IMR-90 (cell line): ENCODE measurements around the gene B9D1. TPM values are rescaled to one million over a fixed set of nuclear protein-coding genes. Genes with fewer than 3 reads are reported as not detected.

ENCODE experiments used
- ATAC-seq: fragments of 200-7000 bp; cut with Tn5 transposase; 2 replicates; pipeline ENCODE4 v1.9.1; 2020; ENCODE audit warnings: low read depth, mild to moderate bottlenecking, moderate library complexity
- BruUV-seq: library from RNA; stranded (reverse); fragments of 400-500 nt; replicated peaks from 2 replicates; lab custom pipeline; 2021; lab: Mats Ljungman, UMichigan
- CTCF ChIA-PET: fragments of 300-600 bp; formaldehyde crosslinking; extraction: SDS; loops from one replicate; lab custom pipeline; 2021; ENCODE audit warnings: antibody characterized with exemption; lab: Yijun Ruan, JAX
- POLR2A ChIA-PET: fragments of 300-600 bp; sonication (Branson Sonifier 250); formaldehyde crosslinking; loops from one replicate; lab custom pipeline; 2022; ENCODE audit warnings: antibody characterized with exemption; ENCODE audit not compliant: unreplicated experiment; lab: Charles Lee
- DNase-seq: peaks from one replicate; pipeline ENCODE4 v3.0.0; 2013
- H2AFZ ChIP-seq: replicated peaks from 2 replicates; pipeline ENCODE3; 2013; ENCODE audit warnings: low read length, mild to moderate bottlenecking; ENCODE audit not compliant: poor library complexity
- H2AK5ac ChIP-seq: 2 replicates; pipeline ENCODE4 v1.6.1; 2013; ENCODE audit warnings: low read depth, low read length, inconsistent platforms
- H2AK9ac ChIP-seq: replicated peaks from 2 replicates; pipeline ENCODE3; 2013; ENCODE audit warnings: mild to moderate bottlenecking, low read depth, low read length, moderate library complexity; ENCODE audit not compliant: poor library complexity
- H2BK120ac ChIP-seq: 2 replicates; pipeline ENCODE4 v1.6.1; 2013; ENCODE audit warnings: low read depth, low read length, inconsistent platforms
- H2BK15ac ChIP-seq: 3 replicates; pipeline ENCODE4 v1.6.1; 2013; ENCODE audit warnings: low read depth, low read length, inconsistent platforms
- H2BK20ac ChIP-seq: 2 replicates; pipeline ENCODE4 v1.6.1; 2013; ENCODE audit warnings: low read depth, mild to moderate bottlenecking, inconsistent platforms, low read length, moderate library complexity
- H2BK5ac ChIP-seq: 2 replicates; pipeline ENCODE4 v1.6.1; 2013; ENCODE audit warnings: mild to moderate bottlenecking, low read depth, low read length, inconsistent platforms; ENCODE audit not compliant: poor library complexity, severe bottlenecking
- H3K14ac ChIP-seq: replicated peaks from 2 replicates; pipeline ENCODE4 v1.6.1; 2013; ENCODE audit warnings: low read depth, low read length, inconsistent platforms
- H3K18ac ChIP-seq: 2 replicates; pipeline ENCODE4 v1.6.1; 2013; ENCODE audit warnings: low read depth, low read length, control low read depth
- H3K23ac ChIP-seq: 2 replicates; pipeline ENCODE4 v1.6.1; 2013; ENCODE audit warnings: low read depth, low read length, inconsistent platforms
- H3K27ac ChIP-seq: 2 replicates; pipeline ENCODE4 v1.5.1; 2013; ENCODE audit warnings: mild to moderate bottlenecking, control low read depth, low read length; ENCODE audit not compliant: insufficient read depth
- H3K27me3 ChIP-seq: 2 replicates; pipeline ENCODE4 v1.6.1; 2013; ENCODE audit warnings: low read length; ENCODE audit not compliant: control insufficient read depth, insufficient read depth
- H3K36me3 ChIP-seq: 2 replicates; pipeline ENCODE4 v1.6.1; 2013; ENCODE audit warnings: low read length, mixed read lengths; ENCODE audit not compliant: control insufficient read depth, insufficient read depth
- H3K4ac ChIP-seq: 2 replicates; pipeline ENCODE4 v1.6.1; 2013; ENCODE audit warnings: low read depth, low read length, inconsistent platforms
- H3K4me1 ChIP-seq: 2 replicates; pipeline ENCODE4 v1.6.1; 2013; ENCODE audit warnings: low read length, mixed read lengths; ENCODE audit not compliant: control insufficient read depth, insufficient read depth
- H3K4me2 ChIP-seq: 2 replicates; pipeline ENCODE4 v1.6.1; 2013; ENCODE audit warnings: low read depth, mild to moderate bottlenecking, control low read depth, low read length, moderate library complexity
- H3K4me3 ChIP-seq: 2 replicates; pipeline ENCODE4 v1.5.1; 2013; ENCODE audit warnings: low read depth, mild to moderate bottlenecking, control low read depth, low read length, moderate library complexity; ENCODE audit not compliant: insufficient read depth
- H3K56ac ChIP-seq: 2 replicates; pipeline ENCODE4 v1.6.1; 2013; ENCODE audit warnings: low read length, inconsistent platforms; ENCODE audit not compliant: insufficient read depth; ENCODE audit errors: extremely low read depth
- H3K79me1 ChIP-seq, 2 experiments: 2 replicates each; pipeline ENCODE4 v1.6.1; 2013; ENCODE audit warnings: low read length in 2 of 2, inconsistent platforms in 1 of 2, low read depth in 1 of 2
- H3K9ac ChIP-seq: 2 replicates; pipeline ENCODE4 v1.6.1; 2013; ENCODE audit warnings: low read depth, low read length, control low read depth
- H3K9me1 ChIP-seq: 2 replicates; pipeline ENCODE4 v1.6.1; 2013; ENCODE audit warnings: low read length, inconsistent platforms; ENCODE audit not compliant: insufficient read depth
- H3K9me3 ChIP-seq: 2 replicates; pipeline ENCODE4 v1.6.1; 2013; ENCODE audit warnings: low read length; ENCODE audit not compliant: control insufficient read depth, insufficient read depth
- H4K20me1 ChIP-seq: 2 replicates; pipeline ENCODE4 v1.6.1; 2013; ENCODE audit warnings: low read length, inconsistent platforms; ENCODE audit not compliant: insufficient read depth
- H4K5ac ChIP-seq: 2 replicates; pipeline ENCODE4 v1.6.1; 2013; ENCODE audit warnings: mild to moderate bottlenecking, low read depth, low read length, control low read depth
- H4K8ac ChIP-seq, 2 experiments: 2 replicates each; pipeline ENCODE4 v1.6.1; 2013; ENCODE audit warnings: low read depth in 2 of 2, low read length in 2 of 2, control low read depth in 1 of 2, inconsistent platforms in 1 of 2
- H4K91ac ChIP-seq: 2 replicates; pipeline ENCODE4 v1.6.1; 2013; ENCODE audit warnings: low read depth, low read length, inconsistent platforms; ENCODE audit not compliant: insufficient read depth
- BHLHE40 ChIP-seq: fragments of 150-350 bp; IDR thresholded peaks from 2 replicates; pipeline ENCODE4 v1.6.1; 2016; ENCODE audit warnings: mild to moderate bottlenecking, low read depth, low read length
- FOS ChIP-seq: fragments of 150-350 bp; IDR thresholded peaks from 2 replicates; pipeline ENCODE4 v1.6.1; 2016; ENCODE audit warnings: low read depth, low read length
- MXI1 ChIP-seq: IDR thresholded peaks from 2 replicates; pipeline ENCODE4 v1.6.1; 2012; ENCODE audit warnings: low read depth, mild to moderate bottlenecking, low read length, moderate library complexity, borderline replicate concordance
- RCOR1 ChIP-seq: IDR thresholded peaks from 2 replicates; pipeline ENCODE4 v1.6.1; 2012; ENCODE audit warnings: mild to moderate bottlenecking, low read length, improper control_type of control experiment; ENCODE audit not compliant: insufficient replicate concordance
- RFX5 ChIP-seq: IDR thresholded peaks from 2 replicates; pipeline ENCODE4 v1.8.0; 2012; ENCODE audit warnings: low read depth, mild to moderate bottlenecking, low read length, moderate library complexity
- SMC3 ChIP-seq: fragments of 150-350 bp; IDR thresholded peaks from 2 replicates; pipeline ENCODE4 v1.6.1; 2016; ENCODE audit warnings: low read depth, mild to moderate bottlenecking, antibody characterized with exemption, low read length, moderate library complexity
- WGBS, 2 experiments: methylation state at CpG; one replicate each; pipeline versions ENCODE4 v1.1.5 to v1.1.7; 2013; ENCODE audit warnings: missing lambda C conversion rate in 2 of 2; ENCODE audit not compliant: insufficient read length in 1 of 2; ENCODE audit errors: extremely low coverage in 2 of 2; 5-methylcytosine and 5-hydroxymethylcytosine counted together
- dilution Hi-C: fragments of 300-500 bp; cut with HindIII; formaldehyde crosslinking; loops from one replicate; pipeline ENCODE4 v1.14.3; 2018; ENCODE audit warnings: low sequenced_read_pairs; ENCODE audit not compliant: unreplicated experiment
- in situ Hi-C: fragments of 300-500 bp; cut with MboI; formaldehyde crosslinking; loops from 3 replicates; pipeline ENCODE4 v1.14.3; 2019; ENCODE audit warnings: low sequenced_read_pairs, inconsistent platforms, mixed read lengths
- intact Hi-C: fragments of 100-400 bp; cut with micrococcal nuclease; formaldehyde crosslinking; loops from 2 replicates; pipeline ENCODE4 v1.10.0; 2022
- polyA plus RNA-seq, 3 experiments: library from polyadenylated mRNA; depleted of rRNA; stranded (reverse); fragments of >200 nt; gene quantifications; 2 replicates each; pipeline ENCODE4 v1.2.3, GENCODE V29; 2012; ENCODE audit warnings: low replicate concordance in 1 of 3
- total RNA-seq: library from RNA; depleted of rRNA; stranded (reverse); fragments of >200 nt; gene quantifications from 2 replicates; pipeline ENCODE4 v1.2.3, GENCODE V29; 2012
- TF ChIP-seq, protein P1 (sequence below): fragments of 150-350 bp; IDR thresholded peaks from 2 replicates; pipeline ENCODE4 v1.6.1; 2017; ENCODE audit warnings: mild to moderate bottlenecking, antibody characterized with exemption, low read length, low read depth
- TF ChIP-seq, protein P2 (sequence below): conservative IDR thresholded peaks from 2 replicates; pipeline ENCODE4 v1.5.1; 2012; ENCODE audit warnings: mild to moderate bottlenecking, low read depth, low read length, improper control_type of control experiment

The B9D1 gene
- total and polyA plus RNA-seq, 2 of the 4 experiments (the other 2 are of a cell fraction) = 42.5 to 43.8 TPM

DNA sequence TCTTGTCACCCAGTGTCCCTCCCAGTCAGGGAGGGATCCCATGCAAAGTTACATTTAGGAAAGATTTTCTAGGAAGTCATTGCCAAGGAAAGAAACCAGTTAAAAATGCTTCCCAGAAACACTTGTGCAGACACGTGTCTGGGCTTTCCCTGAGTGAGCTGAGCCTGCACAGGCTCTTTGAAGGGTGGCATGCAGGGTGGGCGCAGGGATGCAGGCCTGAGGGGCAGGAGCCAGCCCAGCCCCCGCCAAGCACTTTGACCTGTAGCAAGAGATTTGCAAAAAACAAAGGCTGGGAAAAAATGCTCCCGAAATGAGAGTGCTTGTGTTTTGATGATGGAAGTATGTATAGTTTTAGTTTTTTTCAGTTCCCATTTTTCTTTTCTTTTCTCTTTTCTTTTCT lies 52.4 kb downstream of the B9D1 start:
- Histone ChIP-seq H4K91ac (no peak overlapping the region), H3K23ac (no peak overlapping the region), H3K9ac (no peak overlapping the region), H4K8ac (no peak overlapping the region), H4K20me1 (0 out of 2 replicates have a peak, but pooled peaks cover 9% of the 10 kb centered on the region), H3K14ac (no peak overlapping the region), H3K56ac (no peak overlapping the region), H2BK15ac (no peak overlapping the region), H3K9me1 (peaks cover 23% of the 10 kb centered on the region), H3K79me1 (peaks cover 31 to 66% of the 10 kb centered on the region in 2 experiments), H2BK120ac (no peak overlapping the region), H3K27ac (no peak overlapping the region), H2BK20ac (no peak overlapping the region), H3K4ac (no peak overlapping the region), H3K4me3 (no peak overlapping the region), H2AK5ac (no peak overlapping the region), H4K5ac (no peak overlapping the region), H3K27me3 (no peaks in the 10 kb centered on the region), H3K9me3 (no peaks in the 10 kb centered on the region), H3K4me1 (peaks cover 5% of the 10 kb centered on the region), H2AFZ (no peak overlapping the region), H3K4me2 (no peak overlapping the region), H2BK5ac (no peak overlapping the region), H3K18ac (no peak overlapping the region), H2AK9ac (no peak overlapping the region), H3K36me3 (peaks cover 30% of the 10 kb centered on the region)
- TF ChIP-seq FOS (no peak), RCOR1 (no peak), RFX5 (no peak), BHLHE40 (no peak), MXI1 (no peak), SMC3 (no peak)
- TF ChIP-seq, protein P1, sequence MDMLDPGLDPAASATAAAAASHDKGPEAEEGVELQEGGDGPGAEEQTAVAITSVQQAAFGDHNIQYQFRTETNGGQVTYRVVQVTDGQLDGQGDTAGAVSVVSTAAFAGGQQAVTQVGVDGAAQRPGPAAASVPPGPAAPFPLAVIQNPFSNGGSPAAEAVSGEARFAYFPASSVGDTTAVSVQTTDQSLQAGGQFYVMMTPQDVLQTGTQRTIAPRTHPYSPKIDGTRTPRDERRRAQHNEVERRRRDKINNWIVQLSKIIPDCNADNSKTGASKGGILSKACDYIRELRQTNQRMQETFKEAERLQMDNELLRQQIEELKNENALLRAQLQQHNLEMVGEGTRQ = no peak
- TF ChIP-seq, protein P2, sequence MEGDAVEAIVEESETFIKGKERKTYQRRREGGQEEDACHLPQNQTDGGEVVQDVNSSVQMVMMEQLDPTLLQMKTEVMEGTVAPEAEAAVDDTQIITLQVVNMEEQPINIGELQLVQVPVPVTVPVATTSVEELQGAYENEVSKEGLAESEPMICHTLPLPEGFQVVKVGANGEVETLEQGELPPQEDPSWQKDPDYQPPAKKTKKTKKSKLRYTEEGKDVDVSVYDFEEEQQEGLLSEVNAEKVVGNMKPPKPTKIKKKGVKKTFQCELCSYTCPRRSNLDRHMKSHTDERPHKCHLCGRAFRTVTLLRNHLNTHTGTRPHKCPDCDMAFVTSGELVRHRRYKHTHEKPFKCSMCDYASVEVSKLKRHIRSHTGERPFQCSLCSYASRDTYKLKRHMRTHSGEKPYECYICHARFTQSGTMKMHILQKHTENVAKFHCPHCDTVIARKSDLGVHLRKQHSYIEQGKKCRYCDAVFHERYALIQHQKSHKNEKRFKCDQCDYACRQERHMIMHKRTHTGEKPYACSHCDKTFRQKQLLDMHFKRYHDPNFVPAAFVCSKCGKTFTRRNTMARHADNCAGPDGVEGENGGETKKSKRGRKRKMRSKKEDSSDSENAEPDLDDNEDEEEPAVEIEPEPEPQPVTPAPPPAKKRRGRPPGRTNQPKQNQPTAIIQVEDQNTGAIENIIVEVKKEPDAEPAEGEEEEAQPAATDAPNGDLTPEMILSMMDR = no peak
- 100% methylated on average over 3 of the region's 4 CpGs; no CpG with 5 or more reads in 1 of the 2 experiments for WGBS, 2 experiments
- BruUV-seq = no TSS peak
- dilution Hi-C loops = no loop called here
- in situ Hi-C loops = no loop called here
- POLR2A ChIA-PET = no interaction called here
- DNase-seq = no peak
- no peak for ATAC-seq
- intact Hi-C loops = no loop called here
- CTCF ChIA-PET = no interaction called here
